Stimulated activated CD4-positive, alpha-beta T cell treated with anti-CD3 and anti-CD28 coated beads, TNF-alpha, amount 100 ng/mL, for 24 hours (primary cell): ENCODE results near the gene ARHGAP21.
A peak's percentile ranks its signal among the peaks of the same experiment; 100 is the strongest.

ENCODE experiments used
- DNase-seq, 3 experiments: peaks; one replicate each; pipeline ENCODE4 v3.0.0-alpha.2; 2020; ENCODE audit warnings: low read depth in 3 of 3

ARHGAP21 gene

DNA sequence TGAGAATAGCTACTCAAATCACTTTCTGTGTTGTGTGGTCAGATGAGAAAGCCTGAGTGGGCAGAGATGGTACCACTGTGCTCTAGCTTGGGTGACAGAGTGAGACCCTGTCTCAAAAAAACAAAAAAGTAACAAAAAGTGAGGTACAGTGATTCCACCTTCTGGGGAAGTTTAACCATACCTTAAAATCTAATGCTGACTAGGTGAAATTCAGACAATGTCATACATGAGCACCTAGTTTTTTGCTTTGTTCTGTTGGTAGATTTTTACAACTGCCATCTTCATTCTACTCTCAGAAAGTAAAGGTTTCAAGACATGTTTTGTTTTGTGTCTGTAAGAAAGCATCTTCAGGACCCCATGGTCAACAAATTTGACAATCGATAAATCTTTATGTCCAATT, 144.2 kb downstream of the ARHGAP21 start:
- DNase-seq, result no peak

DNA sequence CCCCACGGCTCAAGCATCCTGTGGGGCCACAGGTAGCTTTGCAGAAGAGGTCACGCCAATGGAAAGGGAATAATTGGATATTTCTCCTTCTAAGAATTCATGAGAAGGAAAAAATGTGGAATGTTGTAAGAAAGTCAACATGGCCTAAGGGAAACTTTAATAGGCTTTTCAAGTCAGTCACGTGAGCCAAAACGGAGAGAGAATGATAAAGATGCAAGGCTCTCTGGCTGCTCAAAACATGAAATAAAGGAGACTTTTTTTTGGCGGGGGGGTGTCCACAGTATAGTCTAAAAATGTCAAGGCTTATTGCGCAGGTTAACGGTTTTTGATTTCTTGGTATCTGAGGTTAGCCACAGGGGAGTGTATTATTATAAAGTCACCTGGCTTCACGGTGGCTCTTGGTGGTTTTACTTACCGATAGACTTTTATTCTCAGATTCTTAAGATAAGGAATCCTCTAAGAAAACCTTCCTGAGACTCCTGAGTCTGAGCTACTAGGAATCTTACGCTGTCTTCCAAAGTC, 148.1 kb downstream of the ARHGAP21 start:
- no peak for DNase-seq

DNA sequence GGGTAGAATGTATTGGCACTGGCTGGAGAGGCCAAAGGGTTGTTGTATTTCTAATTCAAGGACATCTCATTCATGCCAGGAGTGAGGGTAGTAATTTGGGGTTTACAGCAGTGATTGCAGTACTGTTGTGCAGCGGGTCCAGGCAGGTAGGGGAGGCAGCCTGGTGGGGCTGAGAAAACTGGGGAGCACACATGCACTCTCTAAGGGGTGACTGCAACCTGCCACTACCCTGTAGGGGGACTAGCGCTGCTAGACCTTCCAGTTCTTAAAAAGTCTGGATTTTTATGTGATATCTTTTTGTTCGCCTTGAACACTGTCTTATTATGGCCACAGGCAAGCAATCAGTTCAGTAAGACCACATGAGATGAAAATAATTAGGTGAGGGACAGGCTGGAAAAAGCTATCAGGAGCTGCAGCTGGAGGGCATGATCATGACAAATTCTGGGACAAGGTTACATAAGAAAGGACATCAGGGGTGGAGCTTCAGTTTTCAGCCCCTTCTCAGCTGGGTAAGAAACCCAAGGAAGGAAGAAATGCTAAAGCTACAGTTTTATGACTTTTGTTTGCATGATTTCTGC, 149.0 kb downstream of the ARHGAP21 start:
- DNase-seq, result no peak

DNA sequence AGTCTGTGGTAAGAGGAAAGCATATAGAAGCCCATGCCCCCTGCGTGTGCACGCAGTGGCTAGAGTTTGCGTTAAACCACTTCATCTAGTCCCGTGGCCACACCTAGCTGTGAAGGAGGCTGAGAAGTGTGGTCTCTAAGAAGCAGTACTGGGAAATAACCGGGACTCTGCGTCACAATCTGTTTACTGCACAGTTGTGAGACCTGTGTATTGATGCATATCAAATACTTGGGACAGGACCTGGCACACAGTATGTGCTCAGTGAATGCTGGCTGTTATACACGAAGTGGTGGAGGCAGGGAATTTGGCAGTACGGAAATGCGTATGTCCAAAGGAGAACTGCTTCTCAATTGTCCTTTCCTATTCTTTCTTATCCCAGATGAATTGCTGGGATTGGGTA, 149.5 kb downstream of the ARHGAP21 start:
- DNase-seq, result no peak

DNA sequence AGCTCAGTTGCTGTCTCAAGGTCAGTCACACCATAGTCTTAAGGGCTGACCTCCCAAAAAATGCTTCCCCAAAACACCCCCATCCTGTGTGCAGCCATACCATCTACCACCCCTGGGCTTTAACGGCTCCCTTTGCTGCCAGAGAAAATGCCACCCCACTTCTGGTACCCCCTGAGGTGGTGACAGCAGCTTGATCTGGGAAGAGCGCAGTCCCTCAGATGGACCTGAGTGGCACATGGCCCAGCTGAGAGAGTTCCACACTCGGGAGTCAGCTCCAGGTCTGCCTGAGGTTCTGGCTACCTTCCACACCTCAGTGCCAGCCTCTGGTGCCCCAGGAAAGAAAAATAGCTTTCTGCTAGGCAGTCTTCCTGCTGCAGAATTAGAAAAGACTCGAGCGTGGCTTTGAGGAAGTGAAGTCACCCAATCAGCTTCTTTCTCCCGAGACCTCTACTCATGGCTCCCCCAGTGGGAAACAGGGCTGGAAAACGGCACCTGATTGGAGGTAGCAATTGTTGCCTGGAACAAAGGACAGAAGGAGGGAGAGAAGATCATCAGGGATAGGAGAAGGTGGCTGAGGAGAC, 151.7 kb downstream of the ARHGAP21 start:
- no peak for DNase-seq

DNA sequence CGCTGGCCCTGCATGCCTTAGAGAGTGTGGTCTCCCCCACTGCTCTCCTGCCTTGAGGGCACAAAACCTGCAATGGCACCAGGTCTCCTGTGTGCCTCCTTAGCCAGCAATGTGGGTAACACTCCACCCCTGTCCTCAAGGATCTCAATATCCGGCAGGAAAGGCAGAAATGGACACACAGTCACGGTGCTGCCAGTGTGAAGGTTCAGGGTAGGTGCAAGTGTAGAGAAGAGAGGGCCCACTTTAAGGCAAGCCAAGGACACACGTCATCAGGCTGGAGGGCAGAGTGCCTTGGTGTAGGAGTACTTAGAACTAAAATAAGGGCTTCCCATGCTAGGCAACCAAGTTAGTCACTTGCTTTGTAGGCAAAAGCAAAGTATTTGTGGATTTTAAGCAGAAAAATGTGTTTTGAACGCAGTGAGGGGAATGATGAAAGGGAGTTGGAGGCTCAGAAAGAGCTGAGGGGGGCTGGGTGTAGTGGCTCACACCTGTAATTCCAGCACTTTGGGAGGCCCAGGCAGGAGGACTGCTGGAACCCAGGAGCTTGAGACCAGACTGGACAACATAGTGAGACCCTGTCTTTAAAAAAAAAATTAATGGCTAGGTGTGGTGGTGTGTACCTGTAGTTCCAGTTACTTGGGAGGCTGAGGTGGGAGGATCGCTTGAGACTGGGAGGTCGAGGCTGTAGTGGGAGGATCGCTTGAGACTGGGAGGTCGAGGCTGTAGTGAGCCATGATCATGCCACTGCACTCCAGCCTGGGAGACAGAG, 152.8 kb downstream of the ARHGAP21 start:
- no peak for DNase-seq

DNA sequence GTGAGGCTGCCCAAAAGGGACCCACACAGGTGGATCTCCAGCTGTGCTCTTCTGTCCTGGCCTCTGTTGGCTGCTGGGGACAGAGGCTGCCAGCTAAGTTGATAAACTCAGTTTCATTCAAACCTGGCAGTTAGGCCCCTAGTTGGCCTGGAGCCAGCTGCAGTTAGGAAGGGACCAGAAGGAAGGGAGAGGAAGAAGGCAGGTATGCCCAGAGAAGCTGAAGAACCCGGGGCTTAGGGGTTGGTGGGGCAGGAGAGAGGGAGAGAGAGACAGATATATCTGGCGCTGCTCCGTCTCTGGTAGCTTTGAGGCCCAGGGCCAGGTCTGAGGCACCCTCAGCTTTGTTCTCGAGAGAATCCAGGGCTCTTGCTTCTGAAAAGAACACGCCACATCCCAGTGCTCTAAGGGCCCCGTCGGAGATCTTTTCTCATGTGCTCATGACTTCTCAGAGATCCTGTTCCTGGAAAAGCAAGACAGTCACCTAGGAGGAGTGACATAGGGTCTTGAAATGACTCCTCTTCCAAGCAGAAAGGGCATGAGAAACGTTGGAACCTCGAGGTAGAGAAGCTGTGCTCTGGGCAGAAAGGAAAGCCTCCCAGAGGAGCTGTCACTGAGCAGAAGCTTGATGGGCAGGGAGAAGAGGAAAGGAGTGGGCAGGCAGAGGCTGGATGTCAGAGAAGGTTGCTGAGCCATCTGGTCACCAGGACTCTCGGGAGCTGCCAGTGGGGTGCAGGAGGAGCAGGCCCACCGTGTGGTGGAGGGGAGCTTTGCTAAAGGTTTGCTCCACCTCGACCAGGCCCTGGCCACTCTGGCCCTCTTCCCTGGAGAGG, 153.6 kb downstream of the ARHGAP21 start:
- no peak for DNase-seq

DNA sequence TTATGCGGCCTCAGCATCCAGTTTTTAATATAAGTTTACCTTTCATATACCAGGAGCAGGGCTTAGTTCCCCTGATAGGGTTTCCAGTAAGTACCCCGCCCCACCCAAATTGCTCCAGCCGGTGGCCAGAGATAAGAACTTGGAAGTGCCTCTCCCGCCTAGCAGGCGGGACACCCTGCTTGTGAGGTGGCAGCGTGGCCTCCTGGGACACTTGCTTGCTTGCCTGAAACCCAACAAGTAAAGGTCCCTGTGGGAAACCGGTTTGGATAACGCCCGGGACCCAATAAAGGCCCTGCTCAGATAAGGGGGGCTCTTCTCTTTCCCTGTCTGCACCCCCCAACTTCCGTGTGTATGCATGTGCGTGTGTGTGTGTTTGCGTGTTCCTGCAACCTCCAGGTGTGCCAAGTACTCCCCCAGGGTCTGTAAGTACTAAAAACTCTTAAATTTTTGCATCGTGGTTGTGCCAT, 154.3 kb downstream of the ARHGAP21 start:
- DNase-seq, result no peak

DNA sequence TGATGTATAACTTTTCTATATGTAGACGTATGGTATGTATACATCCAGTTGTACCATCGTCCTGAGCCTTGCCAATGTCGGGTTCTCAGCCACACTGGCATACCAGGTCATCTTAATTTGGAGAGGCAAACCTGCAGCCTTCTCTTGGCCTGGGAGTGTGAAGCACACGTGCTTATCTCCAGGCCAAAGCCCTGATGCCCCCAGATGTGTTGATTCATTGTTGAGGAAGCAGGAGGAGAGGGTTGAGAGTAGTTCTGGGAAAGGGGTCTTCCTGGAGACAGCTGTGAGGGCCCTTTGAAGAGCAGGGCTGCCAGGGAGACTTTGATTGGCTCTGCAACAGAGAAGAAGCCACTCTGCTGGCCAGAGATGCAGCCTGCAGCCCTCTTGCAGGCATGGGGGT, 155.6 kb downstream of the ARHGAP21 start:
- DNase-seq, result no peak

DNA sequence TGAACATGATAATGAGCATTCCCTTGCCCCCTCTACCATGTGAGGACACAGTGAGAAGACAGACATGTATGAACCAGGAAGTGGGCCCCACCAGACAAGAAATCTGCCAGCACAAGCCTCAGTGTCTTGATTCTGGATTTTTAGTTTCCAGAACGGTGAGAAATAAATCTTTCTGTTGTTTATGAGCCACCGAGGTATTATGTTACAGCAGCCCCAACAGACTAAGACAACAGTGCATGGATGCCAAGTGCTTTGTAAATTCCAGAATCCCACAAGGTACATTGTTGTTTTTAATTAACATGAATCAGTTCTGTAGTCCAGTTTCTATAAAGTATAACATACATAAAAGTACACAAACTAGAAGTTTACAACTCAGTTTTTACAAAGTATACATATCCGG, 162.2 kb downstream of the ARHGAP21 start:
- no peak for DNase-seq

DNA sequence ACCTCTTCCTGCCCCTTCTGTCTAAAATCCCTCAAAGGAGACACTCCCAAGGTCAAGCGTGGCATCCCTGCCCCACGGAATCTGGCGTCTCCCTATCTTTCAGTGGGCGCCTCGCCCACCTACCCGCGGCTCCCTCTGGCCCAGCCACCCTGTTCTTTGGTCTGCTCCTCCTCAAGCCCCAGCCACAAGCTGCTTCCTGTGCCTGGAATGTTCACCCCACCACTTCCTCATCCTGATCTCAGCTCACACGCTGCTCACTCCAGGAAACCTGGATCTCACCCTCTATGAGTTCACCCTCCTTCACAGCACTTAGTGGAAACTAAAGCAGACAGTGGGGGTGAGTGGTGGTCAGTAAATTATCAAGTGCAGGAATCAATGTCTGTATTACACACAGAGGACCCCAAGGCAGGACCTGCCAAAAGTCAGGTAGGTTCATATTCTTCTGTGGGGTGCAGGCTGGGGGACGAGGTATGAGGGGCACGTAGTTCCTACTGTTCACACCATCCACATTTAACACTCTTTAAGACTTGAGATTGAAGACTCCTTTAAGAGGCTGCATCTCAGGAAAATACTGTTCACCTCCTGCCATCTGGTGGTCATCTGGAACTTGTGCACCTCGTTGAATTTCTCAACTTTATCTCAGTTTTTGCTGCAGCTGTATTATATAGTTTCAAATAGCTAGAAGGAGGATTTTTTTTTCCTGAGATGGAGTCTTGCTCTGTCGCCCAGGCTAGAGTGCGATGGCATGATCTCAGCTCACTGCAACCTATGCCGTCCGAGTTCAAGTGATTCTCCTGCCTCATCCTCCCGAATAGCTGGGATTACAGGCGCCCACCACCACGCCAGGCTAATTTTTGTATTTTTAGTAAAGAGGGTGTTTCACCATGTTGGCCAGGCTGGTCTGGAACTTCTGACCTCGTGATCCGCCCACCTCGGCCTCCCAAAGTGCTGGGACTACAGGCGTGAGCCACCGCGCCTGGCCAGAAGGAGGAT, 166.6 kb downstream of the ARHGAP21 start:
- DNase-seq, result no peak

DNA sequence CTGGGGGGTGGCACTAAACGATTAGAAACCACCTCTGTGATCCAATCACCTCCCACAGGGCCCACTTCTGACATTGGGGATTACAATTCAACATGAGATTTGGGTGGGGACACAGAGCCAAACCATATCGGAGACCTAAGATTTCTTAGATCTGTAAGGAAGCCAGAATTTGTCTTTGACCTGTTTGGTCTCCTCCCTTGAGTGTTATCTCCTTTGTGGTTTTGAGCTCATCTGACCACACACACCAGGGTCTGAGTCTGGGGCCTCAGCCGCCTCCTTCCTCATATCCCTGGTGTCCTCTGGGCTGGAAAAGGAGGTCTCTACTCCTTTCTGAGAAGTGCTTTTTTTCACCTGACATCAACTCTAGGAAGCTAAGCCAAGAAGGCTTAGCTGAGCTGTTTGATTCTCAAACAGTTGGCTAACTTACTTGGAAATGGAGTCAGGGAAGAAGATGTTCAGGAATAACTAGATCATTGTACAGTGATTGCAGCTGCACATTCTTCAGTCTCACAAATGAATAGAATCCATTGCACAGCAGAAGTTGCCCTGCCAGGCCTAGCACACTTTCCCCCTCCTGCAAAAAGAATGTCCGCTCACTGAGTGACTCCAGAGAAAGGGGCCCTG, 167.4 kb downstream of the ARHGAP21 start:
- DNase-seq, result no peak

DNA sequence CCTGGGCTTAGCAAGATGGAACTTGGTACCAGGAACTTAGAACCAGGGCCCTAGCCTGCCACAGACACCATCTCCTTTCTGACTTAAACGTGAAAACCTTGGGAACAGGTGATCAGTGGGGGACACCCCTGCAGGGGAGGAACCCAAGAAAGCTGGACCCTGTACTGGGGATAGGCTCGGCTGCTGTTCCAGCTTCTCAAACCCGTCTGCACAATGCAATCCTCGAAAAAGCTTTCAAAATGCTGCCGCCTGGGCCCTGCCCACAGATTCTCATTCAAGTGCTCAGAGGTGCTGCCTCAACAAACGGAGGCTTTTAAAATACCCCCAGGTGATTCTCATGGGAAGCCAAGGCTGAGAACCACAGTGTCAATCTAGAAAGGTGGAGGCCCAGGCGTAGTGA, 169.7 kb downstream of the ARHGAP21 start:
- DNase-seq, result no peak

DNA sequence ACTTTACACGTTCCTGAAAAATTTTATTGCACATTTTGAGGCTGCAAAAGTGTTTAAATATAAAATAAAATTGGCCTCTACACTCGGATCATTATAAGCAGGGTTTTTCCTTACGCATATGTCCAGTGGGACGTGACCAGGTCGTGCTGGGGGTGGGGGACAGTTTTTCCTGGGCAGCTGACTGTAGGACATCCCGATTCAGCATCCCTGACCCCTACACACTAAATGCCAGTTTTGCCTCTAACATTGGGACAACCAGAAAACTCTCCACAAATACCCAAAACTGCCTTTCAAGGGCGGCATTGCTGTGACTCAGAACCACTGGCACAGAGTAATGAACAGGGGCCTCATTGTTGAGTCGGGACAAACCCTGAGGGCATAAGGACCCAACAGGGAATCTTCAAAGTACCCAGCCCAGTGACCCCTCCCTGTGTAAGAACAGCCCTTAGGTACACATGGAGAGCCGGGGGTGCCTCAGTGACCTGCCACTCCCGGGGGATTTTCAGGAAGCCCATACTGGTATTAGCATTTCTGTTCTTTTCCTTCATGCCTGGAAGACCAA, 170.6 kb downstream of the ARHGAP21 start:
- DNase-seq, result no peak

DNA sequence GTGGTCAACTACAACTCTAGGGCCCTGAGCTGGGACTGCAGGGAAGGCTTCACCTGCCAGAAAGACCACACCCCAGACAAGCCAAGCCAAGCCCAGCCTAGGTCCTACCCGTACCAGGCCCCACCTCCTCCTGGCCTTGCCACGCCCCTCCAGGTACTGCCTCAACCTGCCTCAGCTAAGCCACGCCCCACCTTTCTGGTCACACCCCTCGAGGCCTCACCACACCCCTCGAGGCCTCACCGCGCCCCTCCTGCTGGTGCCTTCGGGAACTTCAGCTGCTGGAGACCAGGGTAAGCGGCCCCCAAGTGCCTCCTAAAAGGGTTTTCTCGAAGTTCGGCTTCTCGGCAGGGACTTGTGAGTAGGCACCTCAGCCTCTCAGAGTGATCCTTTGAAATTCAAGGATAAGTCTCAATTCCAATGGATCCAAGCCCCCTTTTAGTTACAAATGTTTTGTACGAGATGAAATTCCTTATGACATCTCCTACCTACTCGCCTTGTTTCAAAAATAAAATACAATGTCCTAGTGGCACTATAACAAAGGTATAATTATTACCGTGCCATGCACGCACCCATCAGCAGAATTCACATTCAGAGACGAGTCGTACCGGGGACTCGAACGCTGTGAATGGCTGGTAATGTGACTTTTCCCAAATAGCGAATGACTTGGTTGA, 171.2 kb downstream of the ARHGAP21 start:
- DNase-seq, result peak in 1 of 3 experiments; percentile 17

DNA sequence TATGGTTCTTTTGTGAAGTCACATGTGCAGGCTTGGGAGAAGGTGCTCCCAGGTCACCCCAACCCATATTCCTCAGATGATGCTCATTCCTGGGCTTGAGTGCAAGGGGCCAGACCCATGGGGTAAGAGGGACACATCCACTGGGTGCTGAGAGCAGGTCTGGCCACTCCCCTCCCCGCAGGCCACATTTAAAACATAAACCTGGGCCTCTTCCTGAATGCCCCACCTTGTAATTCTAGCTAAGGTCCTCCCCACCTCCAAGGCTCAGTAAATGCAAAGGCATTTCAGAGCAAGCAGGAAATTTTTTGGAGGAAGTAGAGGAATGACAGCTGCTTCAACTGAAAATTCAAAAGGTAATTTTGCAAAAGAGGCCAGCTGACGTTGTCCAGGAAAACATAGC, 172.5 kb downstream of the ARHGAP21 start:
- DNase-seq, result no peak

DNA sequence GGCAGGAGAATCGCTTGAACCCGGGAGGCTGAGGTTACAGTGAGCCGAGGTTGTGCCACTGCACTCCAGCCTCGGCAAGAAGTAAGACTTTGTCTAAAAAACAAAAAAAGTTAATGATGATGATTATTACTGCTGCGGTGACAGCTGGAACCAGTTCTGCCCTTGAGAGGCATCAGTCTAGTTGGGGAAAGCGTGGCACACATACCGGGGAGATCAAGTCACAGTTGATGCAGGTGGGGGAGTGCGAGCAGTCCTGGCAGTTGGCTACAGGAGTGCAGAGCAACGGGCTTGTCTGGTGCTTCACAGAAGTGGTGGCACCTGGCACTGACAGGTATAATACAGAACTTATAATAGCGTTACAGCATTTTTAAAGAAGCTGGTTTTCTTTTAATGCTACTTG, 173.0 kb downstream of the ARHGAP21 start:
- no peak for DNase-seq

DNA sequence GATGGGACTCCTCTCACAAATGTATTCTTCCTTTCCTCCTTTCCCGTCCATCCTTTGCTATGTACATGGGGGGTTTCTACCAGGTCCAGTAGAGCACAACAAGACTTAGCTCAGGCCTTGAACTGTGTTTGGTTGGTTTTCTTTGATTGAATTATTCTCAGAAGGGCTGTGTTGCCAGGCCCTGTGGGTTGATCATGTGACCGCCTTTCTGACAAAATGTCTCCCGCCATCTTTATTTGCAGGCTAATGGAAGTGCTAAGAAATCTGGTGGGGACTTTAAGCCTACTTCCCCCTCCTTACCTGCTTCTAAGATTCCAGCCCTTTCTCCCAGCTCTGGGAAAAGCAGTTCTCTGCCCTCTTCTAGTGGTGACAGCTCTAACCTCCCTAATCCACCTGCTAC, 178.1 kb downstream of the ARHGAP21 start:
- DNase-seq, result no peak

DNA sequence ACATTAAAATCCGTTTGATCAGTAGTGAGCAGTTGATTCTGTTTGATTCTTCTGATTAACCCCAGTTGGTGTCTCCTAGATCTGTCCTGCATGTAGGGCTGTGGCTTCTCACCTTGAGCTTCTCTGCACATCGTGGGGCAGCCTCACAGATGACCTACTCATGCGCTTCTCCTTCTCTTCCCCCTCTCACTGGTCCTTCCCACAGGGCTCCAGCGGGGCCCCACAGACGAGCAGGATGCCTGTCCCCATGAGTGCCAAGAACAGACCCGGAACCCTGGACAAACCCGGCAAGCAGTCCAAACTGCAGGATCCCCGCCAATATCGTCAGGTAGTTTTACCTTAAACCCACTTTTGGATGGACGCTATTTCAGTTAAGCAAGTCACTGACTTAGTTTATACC, 178.9 kb downstream of the ARHGAP21 start:
- no peak for DNase-seq
